ENCODE results near the gene ATXN7L3.

DNA sequence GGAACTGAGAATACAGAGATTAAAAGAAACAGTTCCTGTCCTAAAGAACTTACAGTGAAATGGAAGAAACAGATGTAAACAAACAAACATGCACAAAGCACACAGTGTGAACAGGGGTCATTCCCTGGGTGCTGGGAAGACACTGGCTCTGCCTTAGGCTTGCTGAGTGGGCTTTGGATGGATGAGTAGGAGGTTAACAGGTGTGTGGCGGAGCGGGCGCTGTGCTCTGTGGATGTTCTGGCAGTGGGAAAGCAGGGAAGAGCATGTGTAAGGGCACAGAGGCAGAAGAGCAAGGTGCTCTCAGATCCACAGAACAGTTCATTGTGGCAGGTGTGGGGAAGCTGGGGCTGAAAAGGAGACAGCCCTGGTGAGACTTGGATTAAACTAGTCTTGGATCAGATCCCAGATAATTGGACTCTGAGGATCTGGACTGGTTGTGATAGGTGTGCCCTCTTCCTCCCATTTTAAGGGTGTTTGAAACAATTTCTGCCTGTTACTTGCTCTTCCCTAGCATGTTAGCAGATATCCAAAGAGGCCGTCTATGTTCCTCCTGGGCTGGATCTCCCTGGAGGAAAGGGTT lies 49.8 kb downstream of the ATXN7L3 start:
- TF ChIP-seq, protein P1, sequence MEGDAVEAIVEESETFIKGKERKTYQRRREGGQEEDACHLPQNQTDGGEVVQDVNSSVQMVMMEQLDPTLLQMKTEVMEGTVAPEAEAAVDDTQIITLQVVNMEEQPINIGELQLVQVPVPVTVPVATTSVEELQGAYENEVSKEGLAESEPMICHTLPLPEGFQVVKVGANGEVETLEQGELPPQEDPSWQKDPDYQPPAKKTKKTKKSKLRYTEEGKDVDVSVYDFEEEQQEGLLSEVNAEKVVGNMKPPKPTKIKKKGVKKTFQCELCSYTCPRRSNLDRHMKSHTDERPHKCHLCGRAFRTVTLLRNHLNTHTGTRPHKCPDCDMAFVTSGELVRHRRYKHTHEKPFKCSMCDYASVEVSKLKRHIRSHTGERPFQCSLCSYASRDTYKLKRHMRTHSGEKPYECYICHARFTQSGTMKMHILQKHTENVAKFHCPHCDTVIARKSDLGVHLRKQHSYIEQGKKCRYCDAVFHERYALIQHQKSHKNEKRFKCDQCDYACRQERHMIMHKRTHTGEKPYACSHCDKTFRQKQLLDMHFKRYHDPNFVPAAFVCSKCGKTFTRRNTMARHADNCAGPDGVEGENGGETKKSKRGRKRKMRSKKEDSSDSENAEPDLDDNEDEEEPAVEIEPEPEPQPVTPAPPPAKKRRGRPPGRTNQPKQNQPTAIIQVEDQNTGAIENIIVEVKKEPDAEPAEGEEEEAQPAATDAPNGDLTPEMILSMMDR (IDR thresholded peaks at IDR 0.05): no peak
- TF ChIP-seq POLR2A (IDR thresholded peaks at IDR 0.05): no peak

All from prostate gland (tissue), 2 donors.